Hepatocyte (in vitro differentiated cells): ENCODE data around the gene PGAP2.

ENCODE experiments used
- CTCF ChIP-seq: fragments of 200-600 bp; sonication (generic); IDR thresholded peaks from 2 replicates; pipeline ENCODE4 v1.5.1; 2016; ENCODE audit warnings: antibody characterized with exemption, mild to moderate bottlenecking; ENCODE audit not compliant: poor library complexity
- EZH2phosphoT487 ChIP-seq: fragments of 200-600 bp; sonication (generic); IDR thresholded peaks from one replicate; pipeline ENCODE4 v1.6.1; 2018; ENCODE audit warnings: antibody characterized with exemption, mild to moderate bottlenecking, low read depth, moderate library complexity; ENCODE audit not compliant: unreplicated experiment, severe bottlenecking

DNA sequence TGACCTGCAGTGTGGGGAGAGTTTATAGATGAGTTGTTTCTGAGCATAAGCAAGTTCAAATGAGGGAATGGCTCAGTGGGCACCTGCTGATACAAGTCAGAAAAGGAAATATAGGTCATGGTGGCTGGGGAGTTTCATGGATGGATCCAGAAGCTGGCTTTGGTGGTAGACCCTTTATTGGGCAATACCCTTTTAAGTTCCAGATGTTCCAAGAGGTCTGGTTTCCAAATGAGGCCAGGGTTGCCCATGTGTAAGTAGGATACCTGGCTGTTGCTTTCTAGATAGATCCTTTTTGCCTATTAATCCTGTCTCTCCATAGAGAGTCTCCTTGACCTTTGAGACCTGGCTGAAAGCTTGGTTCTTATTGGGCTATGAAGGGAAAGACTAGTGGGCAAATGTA lies 49.3 kb downstream of the PGAP2 start:
- no peak for TF ChIP-seq CTCF
- no peak for TF ChIP-seq EZH2phosphoT487
